GM23338 (cell line): ENCODE measurements around the gene ZNF418. TPM values are rescaled to one million over a fixed set of nuclear protein-coding genes. Genes with fewer than 3 reads are reported as not detected.

Source experiments
- ATAC-seq: fragments of 200-7000 bp; cut with Tn5 transposase; 3 replicates; pipeline ENCODE4 v1.9.1; 2020
- DNase-seq: peaks from one replicate; pipeline ENCODE4 v3.0.0-alpha.2; 2015; ENCODE audit warnings: low spot score
- H2AFZ ChIP-seq: fragments of 200-600 bp; sonication (generic); 2 replicates; pipeline ENCODE4 v1.8.0; 2016; ENCODE audit warnings: antibody characterized with exemption, mild to moderate bottlenecking, moderate library complexity
- H3F3A ChIP-seq: fragments of 200-600 bp; sonication (generic); replicated peaks from 2 replicates; pipeline ENCODE4 v1.8.0; 2017; ENCODE audit warnings: antibody characterized with exemption, mixed run types, low read depth
- H3K27ac ChIP-seq: fragments of 200-600 bp; sonication (generic); 2 replicates; pipeline ENCODE4 v1.6.1; 2016; ENCODE audit warnings: low read depth
- H3K27me3 ChIP-seq: fragments of 200-600 bp; sonication (generic); 2 replicates; pipeline ENCODE4 v1.8.0; 2016; ENCODE audit warnings: mild to moderate bottlenecking, mixed run types, moderate library complexity; ENCODE audit not compliant: insufficient read depth
- H3K36me3 ChIP-seq: fragments of 200-600 bp; sonication (generic); 2 replicates; pipeline ENCODE4 v1.8.0; 2016; ENCODE audit warnings: mild to moderate bottlenecking; ENCODE audit not compliant: insufficient read depth
- H3K4me1 ChIP-seq: fragments of 200-600 bp; sonication (generic); 2 replicates; pipeline ENCODE4 v1.8.0; 2016; ENCODE audit warnings: mild to moderate bottlenecking, moderate library complexity; ENCODE audit not compliant: insufficient read depth
- H3K4me2 ChIP-seq: fragments of 200-600 bp; sonication (generic); 2 replicates; pipeline ENCODE4 v1.7.1; 2017; ENCODE audit warnings: mixed run types
- H3K4me3 ChIP-seq: fragments of 200-600 bp; sonication (generic); 2 replicates; pipeline ENCODE4 v1.6.1; 2016; ENCODE audit warnings: mixed run types
- H3K79me2 ChIP-seq: fragments of 200-600 bp; sonication (generic); replicated peaks from 2 replicates; pipeline ENCODE4 v1.8.0; 2017; ENCODE audit warnings: mild to moderate bottlenecking; ENCODE audit not compliant: insufficient read depth
- H3K9me2 ChIP-seq: fragments of 200-600 bp; sonication (generic); 2 replicates; pipeline ENCODE4 v1.8.0; 2017; ENCODE audit not compliant: insufficient read depth
- H4K20me1 ChIP-seq: fragments of 200-600 bp; sonication (generic); replicated peaks from 2 replicates; pipeline ENCODE4 v1.8.0; 2017; ENCODE audit warnings: mild to moderate bottlenecking; ENCODE audit not compliant: insufficient read depth
- H3K27ac Mint-ChIP-seq: 2 replicates; pipeline ENCODE4 v1.8.0; 2020; ENCODE audit warnings: inconsistent platforms, mild to moderate bottlenecking, moderate library complexity, mixed read lengths
- H3K27me3 Mint-ChIP-seq: 3 replicates; pipeline ENCODE4 v1.8.0; 2022; ENCODE audit warnings: low read depth, mild to moderate bottlenecking, moderate library complexity, mixed read lengths, inconsistent platforms; ENCODE audit not compliant: insufficient read depth, poor library complexity
- H3K36me3 Mint-ChIP-seq: 3 replicates; pipeline ENCODE4 v1.8.0; 2021; ENCODE audit warnings: low read depth, mild to moderate bottlenecking, inconsistent platforms, moderate library complexity, mixed read lengths
- H3K4me1 Mint-ChIP-seq: 3 replicates; pipeline ENCODE4 v1.8.0; 2020; ENCODE audit warnings: mild to moderate bottlenecking, inconsistent platforms, mixed read lengths
- H3K4me3 Mint-ChIP-seq: 3 replicates; pipeline ENCODE4 v1.8.0; 2021; ENCODE audit warnings: moderate library complexity, mild to moderate bottlenecking, inconsistent platforms, mixed read lengths
- H3K9me3 Mint-ChIP-seq: 3 replicates; pipeline ENCODE4 v1.8.0; 2020; ENCODE audit warnings: moderate library complexity, mild to moderate bottlenecking, inconsistent platforms, mixed read lengths
- CREB1 ChIP-seq: fragments of 250-450 bp; sonication (Bioruptor Pico); IDR thresholded peaks from 2 replicates; pipeline ENCODE4 v1.5.0; 2020; ENCODE audit warnings: low read depth, mild to moderate bottlenecking, moderate library complexity
- POLR2AphosphoS5 ChIP-seq: IDR thresholded peaks from 2 replicates; pipeline ENCODE4 v1.6.1; 2016; ENCODE audit warnings: antibody characterized with exemption, low read depth
- STAT1 ChIP-seq: IDR thresholded peaks from one replicate; pipeline ENCODE4 v1.6.1; 2016; ENCODE audit warnings: antibody characterized with exemption; ENCODE audit not compliant: unreplicated experiment
- polyA plus RNA-seq: library from polyadenylated mRNA; unstranded; fragments of >200 nt; fragmentation: Nextera tagmentation; extraction: Ambion mirVana; gene quantifications from 2 replicates; pipeline ENCODE4 v1.2.1, GENCODE V29; 2016
- total RNA-seq: library from RNA; depleted of rRNA; stranded (reverse); fragments of >200 nt; shearing (Covaris generic); gene quantifications from 2 replicates; pipeline ENCODE4 v1.2.3, GENCODE V29; 2014
- TF ChIP-seq, protein P1 (sequence below), 2 experiments: fragments of 200-600 bp in 1 of 2; sonication (generic) in 1 of 2; conservative IDR thresholded peaks; 2 replicates each; pipeline versions ENCODE4 v1.5.1 to v1.6.1; 2016 to 2017; ENCODE audit warnings: antibody characterized with exemption in 2 of 2, low read depth in 2 of 2, mild to moderate bottlenecking in 2 of 2, moderate library complexity in 1 of 2
- TF ChIP-seq, protein P2 (sequence below): IDR thresholded peaks from 2 replicates; pipeline ENCODE4 v1.6.1; 2016; ENCODE audit warnings: antibody characterized with exemption
- TF ChIP-seq, protein P3 (sequence below): fragments of 250-450 bp; sonication (Bioruptor Pico); IDR thresholded peaks from 2 replicates; pipeline ENCODE4 v1.5.0; 2020; ENCODE audit warnings: mild to moderate bottlenecking, moderate library complexity

The ZNF418 gene
- total and polyA plus RNA-seq, 2 experiments from 2014 or later = 11.1 to 13.4 TPM

DNA sequence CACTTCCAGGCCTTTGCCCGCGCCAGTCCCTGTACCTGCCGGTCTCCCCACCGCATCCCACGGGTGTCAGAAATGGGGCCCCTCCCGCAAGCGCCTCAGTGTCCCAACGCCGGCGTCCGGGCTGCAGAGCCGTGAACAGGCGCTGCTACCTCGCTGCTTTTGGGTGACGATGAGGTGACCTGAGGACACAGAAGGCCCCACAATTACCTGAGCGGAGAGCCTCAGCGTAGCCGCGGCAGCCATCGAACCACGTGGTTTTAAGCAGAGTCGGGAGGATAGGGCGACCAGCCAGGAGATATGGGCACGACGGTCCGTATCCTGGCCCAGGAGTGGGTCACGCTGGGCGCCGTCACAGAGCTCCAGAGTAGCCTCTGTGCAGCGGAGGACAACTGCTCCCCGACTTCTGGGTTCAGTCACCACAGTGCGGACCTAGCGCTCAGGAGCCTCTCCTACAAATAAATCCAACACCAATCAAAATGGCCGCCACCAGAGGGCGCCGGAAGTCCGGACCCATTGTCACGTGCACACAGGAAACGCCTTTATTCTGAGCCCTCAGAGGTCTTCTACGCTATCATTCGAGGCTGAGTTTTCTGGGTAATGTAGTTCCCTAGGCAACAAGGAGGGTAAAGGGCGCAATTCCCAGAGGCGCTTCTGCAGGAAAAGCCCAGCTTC lies 46.5 kb downstream of the ZNF418 start, which contains the start of gene ZNF814:
ZNF814 (minus strand) TSS at position 478 of the 672 bp plus-strand sequence; CDS start at position 243, 235 bp downstream.
- H3F3A ChIP-seq = no peaks in the 10 kb centered on the region; the same call in 1 of the 2 replicates
- H4K20me1 ChIP-seq = peaks cover 30% of the 10 kb centered on the region
- peak within 1 kb of the TSS; percentile 95 for H3K27ac ChIP-seq
- DNase-seq = peak; percentile 99
- peak within 1 kb of the TSS; percentile 96 for H3K27ac Mint-ChIP-seq
- TF ChIP-seq, protein P1, sequence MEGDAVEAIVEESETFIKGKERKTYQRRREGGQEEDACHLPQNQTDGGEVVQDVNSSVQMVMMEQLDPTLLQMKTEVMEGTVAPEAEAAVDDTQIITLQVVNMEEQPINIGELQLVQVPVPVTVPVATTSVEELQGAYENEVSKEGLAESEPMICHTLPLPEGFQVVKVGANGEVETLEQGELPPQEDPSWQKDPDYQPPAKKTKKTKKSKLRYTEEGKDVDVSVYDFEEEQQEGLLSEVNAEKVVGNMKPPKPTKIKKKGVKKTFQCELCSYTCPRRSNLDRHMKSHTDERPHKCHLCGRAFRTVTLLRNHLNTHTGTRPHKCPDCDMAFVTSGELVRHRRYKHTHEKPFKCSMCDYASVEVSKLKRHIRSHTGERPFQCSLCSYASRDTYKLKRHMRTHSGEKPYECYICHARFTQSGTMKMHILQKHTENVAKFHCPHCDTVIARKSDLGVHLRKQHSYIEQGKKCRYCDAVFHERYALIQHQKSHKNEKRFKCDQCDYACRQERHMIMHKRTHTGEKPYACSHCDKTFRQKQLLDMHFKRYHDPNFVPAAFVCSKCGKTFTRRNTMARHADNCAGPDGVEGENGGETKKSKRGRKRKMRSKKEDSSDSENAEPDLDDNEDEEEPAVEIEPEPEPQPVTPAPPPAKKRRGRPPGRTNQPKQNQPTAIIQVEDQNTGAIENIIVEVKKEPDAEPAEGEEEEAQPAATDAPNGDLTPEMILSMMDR (conservative IDR thresholded peaks at IDR 0.05; ENCODE audit: low read depth in 2 of 2) = peak; percentile 15 to 16; a peak in 2 of 4 replicates
- TF ChIP-seq POLR2AphosphoS5 (peak; percentile 85), CREB1 (CRISPR knock-in tag) (peak; percentile 87), STAT1 (no peak)
- TF ChIP-seq, protein P2, sequence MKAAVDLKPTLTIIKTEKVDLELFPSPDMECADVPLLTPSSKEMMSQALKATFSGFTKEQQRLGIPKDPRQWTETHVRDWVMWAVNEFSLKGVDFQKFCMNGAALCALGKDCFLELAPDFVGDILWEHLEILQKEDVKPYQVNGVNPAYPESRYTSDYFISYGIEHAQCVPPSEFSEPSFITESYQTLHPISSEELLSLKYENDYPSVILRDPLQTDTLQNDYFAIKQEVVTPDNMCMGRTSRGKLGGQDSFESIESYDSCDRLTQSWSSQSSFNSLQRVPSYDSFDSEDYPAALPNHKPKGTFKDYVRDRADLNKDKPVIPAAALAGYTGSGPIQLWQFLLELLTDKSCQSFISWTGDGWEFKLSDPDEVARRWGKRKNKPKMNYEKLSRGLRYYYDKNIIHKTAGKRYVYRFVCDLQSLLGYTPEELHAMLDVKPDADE = peak; percentile 93
- TF ChIP-seq, protein P3, sequence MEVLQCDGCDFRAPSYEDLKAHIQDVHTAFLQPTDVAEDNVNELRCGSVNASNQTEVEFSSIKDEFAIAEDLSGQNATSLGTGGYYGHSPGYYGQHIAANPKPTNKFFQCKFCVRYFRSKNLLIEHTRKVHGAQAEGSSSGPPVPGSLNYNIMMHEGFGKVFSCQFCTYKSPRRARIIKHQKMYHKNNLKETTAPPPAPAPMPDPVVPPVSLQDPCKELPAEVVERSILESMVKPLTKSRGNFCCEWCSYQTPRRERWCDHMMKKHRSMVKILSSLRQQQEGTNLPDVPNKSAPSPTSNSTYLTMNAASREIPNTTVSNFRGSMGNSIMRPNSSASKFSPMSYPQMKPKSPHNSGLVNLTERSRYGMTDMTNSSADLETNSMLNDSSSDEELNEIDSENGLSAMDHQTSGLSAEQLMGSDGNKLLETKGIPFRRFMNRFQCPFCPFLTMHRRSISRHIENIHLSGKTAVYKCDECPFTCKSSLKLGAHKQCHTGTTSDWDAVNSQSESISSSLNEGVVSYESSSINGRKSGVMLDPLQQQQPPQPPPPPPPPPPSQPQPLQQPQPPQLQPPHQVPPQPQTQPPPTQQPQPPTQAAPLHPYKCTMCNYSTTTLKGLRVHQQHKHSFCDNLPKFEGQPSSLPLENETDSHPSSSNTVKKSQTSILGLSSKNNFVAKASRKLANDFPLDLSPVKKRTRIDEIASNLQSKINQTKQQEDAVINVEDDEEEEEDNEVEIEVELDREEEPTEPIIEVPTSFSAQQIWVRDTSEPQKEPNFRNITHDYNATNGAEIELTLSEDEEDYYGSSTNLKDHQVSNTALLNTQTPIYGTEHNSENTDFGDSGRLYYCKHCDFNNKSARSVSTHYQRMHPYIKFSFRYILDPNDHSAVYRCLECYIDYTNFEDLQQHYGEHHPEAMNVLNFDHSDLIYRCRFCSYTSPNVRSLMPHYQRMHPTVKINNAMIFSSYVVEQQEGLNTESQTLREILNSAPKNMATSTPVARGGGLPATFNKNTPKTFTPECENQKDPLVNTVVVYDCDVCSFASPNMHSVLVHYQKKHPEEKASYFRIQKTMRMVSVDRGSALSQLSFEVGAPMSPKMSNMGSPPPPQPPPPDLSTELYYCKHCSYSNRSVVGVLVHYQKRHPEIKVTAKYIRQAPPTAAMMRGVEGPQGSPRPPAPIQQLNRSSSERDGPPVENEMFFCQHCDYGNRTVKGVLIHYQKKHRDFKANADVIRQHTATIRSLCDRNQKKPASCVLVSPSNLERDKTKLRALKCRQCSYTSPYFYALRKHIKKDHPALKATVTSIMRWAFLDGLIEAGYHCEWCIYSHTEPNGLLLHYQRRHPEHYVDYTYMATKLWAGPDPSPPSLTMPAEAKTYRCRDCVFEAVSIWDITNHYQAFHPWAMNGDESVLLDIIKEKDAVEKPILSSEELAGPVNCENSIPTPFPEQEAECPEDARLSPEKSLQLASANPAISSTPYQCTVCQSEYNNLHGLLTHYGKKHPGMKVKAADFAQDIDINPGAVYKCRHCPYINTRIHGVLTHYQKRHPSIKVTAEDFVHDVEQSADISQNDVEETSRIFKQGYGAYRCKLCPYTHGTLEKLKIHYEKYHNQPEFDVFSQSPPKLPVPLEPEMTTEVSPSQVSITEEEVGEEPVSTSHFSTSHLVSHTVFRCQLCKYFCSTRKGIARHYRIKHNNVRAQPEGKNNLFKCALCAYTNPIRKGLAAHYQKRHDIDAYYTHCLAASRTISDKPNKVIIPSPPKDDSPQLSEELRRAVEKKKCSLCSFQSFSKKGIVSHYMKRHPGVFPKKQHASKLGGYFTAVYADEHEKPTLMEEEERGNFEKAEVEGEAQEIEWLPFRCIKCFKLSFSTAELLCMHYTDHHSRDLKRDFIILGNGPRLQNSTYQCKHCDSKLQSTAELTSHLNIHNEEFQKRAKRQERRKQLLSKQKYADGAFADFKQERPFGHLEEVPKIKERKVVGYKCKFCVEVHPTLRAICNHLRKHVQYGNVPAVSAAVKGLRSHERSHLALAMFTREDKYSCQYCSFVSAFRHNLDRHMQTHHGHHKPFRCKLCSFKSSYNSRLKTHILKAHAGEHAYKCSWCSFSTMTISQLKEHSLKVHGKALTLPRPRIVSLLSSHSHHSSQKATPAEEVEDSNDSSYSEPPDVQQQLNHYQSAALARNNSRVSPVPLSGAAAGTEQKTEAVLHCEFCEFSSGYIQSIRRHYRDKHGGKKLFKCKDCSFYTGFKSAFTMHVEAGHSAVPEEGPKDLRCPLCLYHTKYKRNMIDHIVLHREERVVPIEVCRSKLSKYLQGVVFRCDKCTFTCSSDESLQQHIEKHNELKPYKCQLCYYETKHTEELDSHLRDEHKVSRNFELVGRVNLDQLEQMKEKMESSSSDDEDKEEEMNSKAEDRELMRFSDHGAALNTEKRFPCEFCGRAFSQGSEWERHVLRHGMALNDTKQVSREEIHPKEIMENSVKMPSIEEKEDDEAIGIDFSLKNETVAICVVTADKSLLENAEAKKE = no peak
- peaks cover 46% of the 10 kb centered on the region for H3K79me2 ChIP-seq
- H3K9me2 ChIP-seq = no peaks in the 10 kb centered on the region; the same call in 1 of the 2 replicates
- H3K9me3 Mint-ChIP-seq = peaks cover 3% of the 10 kb centered on the region; the same call in 2 of the 3 replicates
- peaks cover 28% of the 10 kb centered on the region for H3K4me1 ChIP-seq
- peaks cover 46% of the 10 kb centered on the region for H3K36me3 Mint-ChIP-seq
- H3K27me3 Mint-ChIP-seq = peaks cover 6% of the 10 kb centered on the region
- no peak within 1 kb of the TSS for H2AFZ ChIP-seq
- no peaks in the 10 kb centered on the region for H3K27me3 ChIP-seq
- H3K36me3 ChIP-seq = peaks cover 9% of the 10 kb centered on the region; the same call in 1 of the 2 replicates
- peak within 1 kb of the TSS; percentile 73 for H3K4me3 ChIP-seq
- peak; percentile 86 for ATAC-seq
- H3K4me1 Mint-ChIP-seq = peaks cover 37% of the 10 kb centered on the region
- peak within 1 kb of the TSS; percentile 75 for H3K4me2 ChIP-seq
- peak within 1 kb of the TSS; percentile 92 for H3K4me3 Mint-ChIP-seq
